ENCODE measurements around the gene CXCL8. TPM values are rescaled to one million over a fixed set of nuclear protein-coding genes. Genes with fewer than 3 reads are reported as not detected.

Gene CXCL8
- total RNA-seq, 4 donors from 2014 or later = 6.0 to 150 (median 10.6) TPM

DNA sequence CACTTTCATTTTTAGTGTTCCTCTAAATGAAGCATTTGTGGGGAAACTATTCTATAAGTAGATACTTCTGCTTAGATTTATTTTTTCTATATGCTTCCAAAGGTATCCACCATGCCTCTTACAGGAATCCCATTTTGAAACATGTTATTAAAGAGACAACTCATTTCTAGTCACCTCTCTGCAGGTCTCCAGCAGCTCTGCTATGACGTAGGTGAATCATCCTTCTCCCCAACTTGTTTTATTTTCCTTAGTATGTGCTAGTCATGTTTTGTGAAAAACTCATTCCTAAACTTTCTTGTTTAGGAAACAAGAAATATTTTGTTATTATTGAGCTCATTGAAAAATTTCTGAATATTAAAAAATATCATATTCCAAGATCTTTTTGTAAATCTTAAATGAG is 12.8 kb downstream of the CXCL8 start:
- DNase-seq (ENCODE audit: low spot score) (no peak), ATAC-seq (ENCODE audit: low FRiP score) (no peak)
- TF ChIP-seq, protein P1, sequence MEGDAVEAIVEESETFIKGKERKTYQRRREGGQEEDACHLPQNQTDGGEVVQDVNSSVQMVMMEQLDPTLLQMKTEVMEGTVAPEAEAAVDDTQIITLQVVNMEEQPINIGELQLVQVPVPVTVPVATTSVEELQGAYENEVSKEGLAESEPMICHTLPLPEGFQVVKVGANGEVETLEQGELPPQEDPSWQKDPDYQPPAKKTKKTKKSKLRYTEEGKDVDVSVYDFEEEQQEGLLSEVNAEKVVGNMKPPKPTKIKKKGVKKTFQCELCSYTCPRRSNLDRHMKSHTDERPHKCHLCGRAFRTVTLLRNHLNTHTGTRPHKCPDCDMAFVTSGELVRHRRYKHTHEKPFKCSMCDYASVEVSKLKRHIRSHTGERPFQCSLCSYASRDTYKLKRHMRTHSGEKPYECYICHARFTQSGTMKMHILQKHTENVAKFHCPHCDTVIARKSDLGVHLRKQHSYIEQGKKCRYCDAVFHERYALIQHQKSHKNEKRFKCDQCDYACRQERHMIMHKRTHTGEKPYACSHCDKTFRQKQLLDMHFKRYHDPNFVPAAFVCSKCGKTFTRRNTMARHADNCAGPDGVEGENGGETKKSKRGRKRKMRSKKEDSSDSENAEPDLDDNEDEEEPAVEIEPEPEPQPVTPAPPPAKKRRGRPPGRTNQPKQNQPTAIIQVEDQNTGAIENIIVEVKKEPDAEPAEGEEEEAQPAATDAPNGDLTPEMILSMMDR (IDR thresholded peaks at IDR 0.05) = no peak

- no peak for ATAC-seq (ENCODE audit: low FRiP score)
- TF ChIP-seq, protein P1 (IDR thresholded peaks at IDR 0.05) = no peak
- DNase-seq (ENCODE audit: low spot score) = no peak
Measured at GRCh38 chr4:73754934-73755333, 14.6 kb downstream of the CXCL8 start.

DNA sequence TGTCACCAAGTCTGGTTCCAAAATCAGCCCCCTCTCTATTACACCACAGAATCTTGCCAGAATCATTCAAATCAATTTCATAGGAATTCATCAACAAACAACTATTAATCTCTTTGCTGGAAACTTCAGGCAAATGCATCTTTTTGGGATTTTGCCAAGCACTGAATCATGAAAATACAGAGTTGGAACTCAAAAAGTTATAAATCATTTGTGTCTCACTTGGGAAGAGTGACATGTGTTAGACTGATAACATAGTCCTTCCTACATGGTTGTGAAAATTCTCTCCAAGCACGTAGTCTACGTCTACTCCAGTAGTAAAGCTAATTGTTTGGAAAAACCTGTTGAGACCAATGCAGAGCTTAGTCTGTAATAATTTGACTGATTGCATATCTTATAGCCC is 19.0 kb downstream of the CXCL8 start:
- TF ChIP-seq, protein P1 (IDR thresholded peaks at IDR 0.05) = no peak
- no peak for ATAC-seq (ENCODE audit: low FRiP score)
- no peak for DNase-seq (ENCODE audit: low spot score)

GRCh38 chr4:73761856-73762255 is 21.5 kb downstream of the CXCL8 start:
- TF ChIP-seq, protein P1 (IDR thresholded peaks at IDR 0.05) = no peak
- ATAC-seq (ENCODE audit: low FRiP score) (no peak), DNase-seq (ENCODE audit: low spot score) (no peak)

DNA sequence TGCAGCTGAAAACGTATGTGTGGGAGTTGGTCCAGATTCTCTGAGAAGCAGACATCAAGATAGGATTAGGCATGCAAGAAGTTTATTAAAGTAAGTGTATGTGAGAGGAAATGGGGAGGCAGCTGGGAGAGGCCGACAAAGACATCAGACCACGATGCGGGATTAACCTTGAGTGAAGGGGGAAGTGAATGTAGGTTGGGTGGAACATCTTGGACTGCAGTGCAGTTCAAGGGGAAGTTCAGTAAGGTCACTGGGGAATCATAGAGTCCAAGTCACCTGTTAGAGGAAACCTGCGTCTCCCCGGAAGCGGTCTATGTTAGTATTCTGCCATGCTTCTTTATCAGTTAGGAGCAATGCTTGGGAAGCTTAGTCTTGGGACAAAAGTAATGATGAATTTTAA is 22.0 kb downstream of the CXCL8 start:
- DNase-seq (ENCODE audit: low spot score) (no peak), ATAC-seq (ENCODE audit: low FRiP score) (no peak)
- TF ChIP-seq, protein P1 (IDR thresholded peaks at IDR 0.05) = no peak

GRCh38 chr4:73763877-73764276 is 23.5 kb downstream of the CXCL8 start:
- DNase-seq (ENCODE audit: low spot score) = no peak
- ATAC-seq (ENCODE audit: low FRiP score) = no peak
- TF ChIP-seq, protein P1 (IDR thresholded peaks at IDR 0.05) = no peak

GRCh38 chr4:73764513-73764912 is 24.1 kb downstream of the CXCL8 start:
- TF ChIP-seq, protein P1 (IDR thresholded peaks at IDR 0.05) = no peak
- no peak for ATAC-seq (ENCODE audit: low FRiP score)
- no peak for DNase-seq (ENCODE audit: low spot score)

All from omental fat pad (tissue), 4 donors.